Measurements from ENCODE around the gene ATG7.

GRCh38 chr3:11600501-11601282 lies 328.5 kb downstream of the ATG7 start:
- TF ChIP-seq CTCF (IDR thresholded peaks at IDR 0.05; ENCODE audit: insufficient read depth, low read length, poor library complexity, severe bottlenecking) (no peak), EZH2phosphoT487 (conservative IDR thresholded peaks at IDR 0.05; ENCODE audit: low read length) (no peak)

Measured in SU-DHL-6 (cell line).